ENCODE measurements around the gene TK2. TPM values are rescaled to one million over a fixed set of nuclear protein-coding genes. Genes with fewer than 3 reads are reported as not detected.

Gene TK2
- polyA plus RNA-seq, 2 donors, result 5.9 to 8.3 TPM

- WGBS, 2 donors, result 87 to 94% methylated on average over 8 of the region's 8 CpGs
- Histone ChIP-seq H3K36me3 (ENCODE audit: control insufficient read depth in 2 of 2, insufficient read depth in 2 of 2, low read length in 1 of 2) (no peaks in the 10 kb centered on the region), H3K9me3 (ENCODE audit: control insufficient read depth in 2 of 2, insufficient read depth in 1 of 2, low read depth in 1 of 2, low read length in 1 of 2) (no peaks in the 10 kb centered on the region)
These were observed 39.2 kb upstream of the TK2 start for GRCh38 chr16:66588981-66589713.

GRCh38 chr16:66587881-66588600 is 38.1 kb upstream of the TK2 start:
- Histone ChIP-seq H3K27me3 (ENCODE audit: control insufficient read depth in 1 of 2, insufficient read depth in 2 of 2, low read length in 2 of 2) (no peaks in the 10 kb centered on the region), H3K9me3 (ENCODE audit: control insufficient read depth in 2 of 2, insufficient read depth in 1 of 2, low read depth in 1 of 2, low read length in 1 of 2) (no peaks in the 10 kb centered on the region), H3K27ac (ENCODE audit: low read depth in 2 of 2, low read length in 1 of 2) (no peak overlapping the region), H3K4me1 (ENCODE audit: control insufficient read depth in 2 of 2, insufficient read depth in 2 of 2, low read length in 1 of 2) (no peaks in the 10 kb centered on the region), H3K36me3 (ENCODE audit: control insufficient read depth in 2 of 2, insufficient read depth in 2 of 2, low read length in 1 of 2) (no peaks in the 10 kb centered on the region), H3K4me3 (ENCODE audit: low read depth in 1 of 2, low read length in 2 of 2) (no peak overlapping the region)
- 73 to 79% methylated on average over 7 of the region's 7 CpGs for WGBS, 2 donors

More at GRCh38 chr16:66588981-66589713, 39.2 kb upstream of the TK2 start:
- H3K4me1 ChIP-seq (ENCODE audit: control insufficient read depth in 2 of 2, insufficient read depth in 2 of 2, low read length in 1 of 2), result no peaks in the 10 kb centered on the region
- H3K4me3 ChIP-seq (ENCODE audit: low read depth in 1 of 2, low read length in 2 of 2), result no peak overlapping the region
- H3K27me3 ChIP-seq (ENCODE audit: control insufficient read depth in 1 of 2, insufficient read depth in 2 of 2, low read length in 2 of 2), result no peaks in the 10 kb centered on the region
- H3K27ac ChIP-seq (ENCODE audit: low read depth in 2 of 2, low read length in 1 of 2), result peak overlapping the region in 1 of 2 donors; percentile 36

GRCh38 chr16:66585481-66586239 is 35.7 kb upstream of the TK2 start:
- Histone ChIP-seq H3K4me1 (ENCODE audit: control insufficient read depth in 2 of 2, insufficient read depth in 2 of 2, low read length in 1 of 2) (no peaks in the 10 kb centered on the region), H3K9me3 (ENCODE audit: control insufficient read depth in 2 of 2, insufficient read depth in 1 of 2, low read depth in 1 of 2, low read length in 1 of 2) (no peaks in the 10 kb centered on the region), H3K27ac (ENCODE audit: low read depth in 2 of 2, low read length in 1 of 2) (no peak overlapping the region), H3K36me3 (ENCODE audit: control insufficient read depth in 2 of 2, insufficient read depth in 2 of 2, low read length in 1 of 2) (no peaks in the 10 kb centered on the region), H3K27me3 (ENCODE audit: control insufficient read depth in 1 of 2, insufficient read depth in 2 of 2, low read length in 2 of 2) (no peaks in the 10 kb centered on the region), H3K4me3 (ENCODE audit: low read depth in 1 of 2, low read length in 2 of 2) (no peak overlapping the region)
- WGBS, 2 donors, result 73 to 79% methylated on average over 10 of the region's 10 CpGs

- Histone ChIP-seq H3K27me3 (ENCODE audit: control insufficient read depth in 1 of 2, insufficient read depth in 2 of 2, low read length in 2 of 2) (no peaks in the 10 kb centered on the region), H3K9me3 (ENCODE audit: control insufficient read depth in 2 of 2, insufficient read depth in 1 of 2, low read depth in 1 of 2, low read length in 1 of 2) (no peaks in the 10 kb centered on the region), H3K36me3 (ENCODE audit: control insufficient read depth in 2 of 2, insufficient read depth in 2 of 2, low read length in 1 of 2) (no peaks in the 10 kb centered on the region), H3K4me3 (ENCODE audit: low read depth in 1 of 2, low read length in 2 of 2) (no peak overlapping the region), H3K4me1 (ENCODE audit: control insufficient read depth in 2 of 2, insufficient read depth in 2 of 2, low read length in 1 of 2) (peaks cover 4 to 8% of the 10 kb centered on the region in 2 donors), H3K27ac (ENCODE audit: low read depth in 2 of 2, low read length in 1 of 2) (no peak overlapping the region)
- 70 to 73% methylated on average over 3 of the region's 3 CpGs for WGBS, 2 donors
These were observed 31.5 kb upstream of the TK2 start for GRCh38 chr16:66581246-66581952.

- Histone ChIP-seq H3K4me1 (ENCODE audit: control insufficient read depth in 2 of 2, insufficient read depth in 2 of 2, low read length in 1 of 2) (peaks cover 4 to 10% of the 10 kb centered on the region in 2 donors), H3K36me3 (ENCODE audit: control insufficient read depth in 2 of 2, insufficient read depth in 2 of 2, low read length in 1 of 2) (no peaks in the 10 kb centered on the region), H3K4me3 (ENCODE audit: low read depth in 1 of 2, low read length in 2 of 2) (no peak overlapping the region), H3K27me3 (ENCODE audit: control insufficient read depth in 1 of 2, insufficient read depth in 2 of 2, low read length in 2 of 2) (no peaks in the 10 kb centered on the region), H3K9me3 (ENCODE audit: control insufficient read depth in 2 of 2, insufficient read depth in 1 of 2, low read depth in 1 of 2, low read length in 1 of 2) (no peaks in the 10 kb centered on the region), H3K27ac (ENCODE audit: low read depth in 2 of 2, low read length in 1 of 2) (no peak overlapping the region)
- WGBS, 2 donors, result 64 to 70% methylated on average over 4 of the region's 4 CpGs
These were observed 30.8 kb upstream of the TK2 start for GRCh38 chr16:66580605-66581209.

GRCh38 chr16:66578651-66579531 is 29.0 kb upstream of the TK2 start, which contains the start of gene CMTM2:
Gene CMTM2 (plus strand): TSS chr16:66579463. CDS start chr16:66579608, 145 bp downstream.
- Histone ChIP-seq H3K9me3 (ENCODE audit: control insufficient read depth in 2 of 2, insufficient read depth in 1 of 2, low read depth in 1 of 2, low read length in 1 of 2) (no peaks in the 10 kb centered on the region), H3K27ac (ENCODE audit: low read depth in 2 of 2, low read length in 1 of 2) (no peak within 1 kb of the TSS), H3K36me3 (ENCODE audit: control insufficient read depth in 2 of 2, insufficient read depth in 2 of 2, low read length in 1 of 2) (no peaks in the 10 kb centered on the region), H3K4me1 (ENCODE audit: control insufficient read depth in 2 of 2, insufficient read depth in 2 of 2, low read length in 1 of 2) (peaks cover 4 to 11% of the 10 kb centered on the region in 2 donors), H3K27me3 (ENCODE audit: control insufficient read depth in 1 of 2, insufficient read depth in 2 of 2, low read length in 2 of 2) (no peaks in the 10 kb centered on the region), H3K4me3 (ENCODE audit: low read depth in 1 of 2, low read length in 2 of 2) (peak within 1 kb of the TSS; percentile 23 to 27)
- 17 to 24% methylated on average over 66 to 77 of the region's 77 CpGs for WGBS, 2 donors

- 77 to 88% methylated on average over 5 of the region's 5 CpGs for WGBS, 2 donors
- H3K9me3 ChIP-seq (ENCODE audit: control insufficient read depth in 2 of 2, insufficient read depth in 1 of 2, low read depth in 1 of 2, low read length in 1 of 2), result no peaks in the 10 kb centered on the region
- no peaks in the 10 kb centered on the region for H3K27me3 ChIP-seq (ENCODE audit: control insufficient read depth in 1 of 2, insufficient read depth in 2 of 2, low read length in 2 of 2)
- no peak overlapping the region for H3K27ac ChIP-seq (ENCODE audit: low read depth in 2 of 2, low read length in 1 of 2)
- H3K4me1 ChIP-seq (ENCODE audit: control insufficient read depth in 2 of 2, insufficient read depth in 2 of 2, low read length in 1 of 2), result peaks cover 4 to 11% of the 10 kb centered on the region in 2 donors
- no peak overlapping the region for H3K4me3 ChIP-seq (ENCODE audit: low read depth in 1 of 2, low read length in 2 of 2)
- H3K36me3 ChIP-seq (ENCODE audit: control insufficient read depth in 2 of 2, insufficient read depth in 2 of 2, low read length in 1 of 2), result no peaks in the 10 kb centered on the region
These were observed 26.4 kb upstream of the TK2 start for GRCh38 chr16:66576296-66576695.

- H3K9me3 ChIP-seq (ENCODE audit: control insufficient read depth in 2 of 2, insufficient read depth in 1 of 2, low read depth in 1 of 2, low read length in 1 of 2), result no peaks in the 10 kb centered on the region
- no peaks in the 10 kb centered on the region for H3K27me3 ChIP-seq (ENCODE audit: control insufficient read depth in 1 of 2, insufficient read depth in 2 of 2, low read length in 2 of 2)
These were observed 25.1 kb upstream of the TK2 start for GRCh38 chr16:66575060-66575459.

More at GRCh38 chr16:66575060-66575459, 25.1 kb upstream of the TK2 start:
- Histone ChIP-seq H3K4me3 (ENCODE audit: low read depth in 1 of 2, low read length in 2 of 2) (no peak overlapping the region), H3K27ac (ENCODE audit: low read depth in 2 of 2, low read length in 1 of 2) (no peak overlapping the region), H3K36me3 (ENCODE audit: control insufficient read depth in 2 of 2, insufficient read depth in 2 of 2, low read length in 1 of 2) (no peaks in the 10 kb centered on the region), H3K4me1 (ENCODE audit: control insufficient read depth in 2 of 2, insufficient read depth in 2 of 2, low read length in 1 of 2) (peaks cover 4 to 11% of the 10 kb centered on the region in 2 donors)
- WGBS, 2 donors, result 95 to 98% methylated on average over 3 of the region's 3 CpGs

Measured in esophagus (tissue), 2 donors.